Sigmoid colon (tissue), 7 donors: ENCODE measurements around the gene GPC3. TPM values are rescaled to one million over a fixed set of nuclear protein-coding genes. Genes with fewer than 3 reads are reported as not detected.

ENCODE experiments used
- DNase-seq: peaks from one replicate; pipeline ENCODE4 v3.0.0-alpha.2; 2019
- H3K27ac ChIP-seq, 4 donors: fragments of 200-600 bp; sonication (generic); one replicate each; pipeline ENCODE4 v1.5.1; 2016 to 2019; ENCODE audit warnings: mild to moderate bottlenecking in 1 of 4
- H3K27me3 ChIP-seq, 3 donors: fragments of 200-600 bp; sonication (generic); one replicate each; pipeline ENCODE4 v1.5.1; 2019; ENCODE audit warnings: mild to moderate bottlenecking in 1 of 3
- H3K36me3 ChIP-seq, 4 donors: fragments of 200-600 bp; sonication (generic); one replicate each; pipeline ENCODE4 v1.5.1; 2016 to 2019
- H3K4me1 ChIP-seq, 4 donors: fragments of 200-600 bp; sonication (generic); one replicate each; pipeline ENCODE4 v1.5.1; 2017 to 2019
- H3K4me3 ChIP-seq, 4 donors: fragments of 200-600 bp; sonication (generic); one replicate each; pipeline ENCODE4 v1.5.1; 2017 to 2019; ENCODE audit warnings: mild to moderate bottlenecking in 2 of 4, moderate library complexity in 1 of 4
- H3K9me3 ChIP-seq, 4 donors: fragments of 200-600 bp in 3 of 4; sonication (generic) in 3 of 4; one replicate each; pipeline versions ENCODE4 v1.5.1 to v1.6.1; 2013 to 2019
- CTCF ChIP-seq, 4 experiments: fragments of 450-650 bp in 3 of 4; fragments of 200-600 bp in 1 of 4; IDR thresholded peaks; one replicate each; pipeline ENCODE4 v1.5.1; 2016 to 2019; ENCODE audit warnings: antibody characterized with exemption in 4 of 4, mild to moderate bottlenecking in 3 of 4, moderate library complexity in 2 of 4
- EP300 ChIP-seq, 4 donors: sonication (generic); formaldehyde crosslinking; IDR thresholded peaks; one replicate each; pipeline ENCODE4 v1.6.1; 2017; ENCODE audit warnings: antibody characterized with exemption in 4 of 4
- POLR2A ChIP-seq, 2 donors: fragments of 450-650 bp; IDR thresholded peaks; one replicate each; pipeline ENCODE4 v1.6.1; 2016; ENCODE audit warnings: antibody characterized with exemption in 2 of 2, mild to moderate bottlenecking in 2 of 2, moderate library complexity in 2 of 2
- POLR2AphosphoS5 ChIP-seq, 4 donors: sonication (generic); formaldehyde crosslinking; IDR thresholded peaks; one replicate each; pipeline ENCODE4 v1.6.1; 2017; ENCODE audit warnings: antibody characterized with exemption in 4 of 4
- WGBS, 2 donors: extraction: QIAGEN DNeasy Blood & Tissue Kit; methylation state at CpG; one replicate each; pipeline ENCODE4 v1.1.7; 2013; 5-methylcytosine and 5-hydroxymethylcytosine counted together
- intact Hi-C: fragments of 100-400 bp; cut with DNase I; formaldehyde crosslinking; loops from one replicate; pipeline ENCODE4 v1.15.1; 2023
- polyA plus RNA-seq, 3 donors: library from polyadenylated mRNA; stranded (reverse); fragments of 200-250 nt; gene quantifications; one replicate each; pipeline ENCODE4 v1.2.3, GENCODE V29; 2013
- total RNA-seq, 4 donors: library from RNA; depleted of rRNA; stranded (reverse); fragments of >200 nt; gene quantifications; one replicate each; pipeline ENCODE4 v1.1.0, GENCODE V29; 2016
- donor health status: healthy with polysubstance abuse.
- donor health status: Bipolar disorder and iron deficiency.
- donor health status: healthy.

The GPC3 gene
- total and polyA plus RNA-seq, 7 donors, result 0.46 to 31.4 (median 2.7) TPM

GRCh38 chrX:133958997-133959688 is 26.3 kb downstream of the GPC3 start:
- WGBS, 2 donors, result 81 to 84% methylated on average over 2 of the region's 2 CpGs

GRCh38 chrX:133956570-133957340 is 28.6 kb downstream of the GPC3 start:
- Histone ChIP-seq H3K36me3 (no peaks in the 10 kb centered on the region), H3K9me3 (no peaks in the 10 kb centered on the region), H3K4me1 (no peaks in the 10 kb centered on the region), H3K4me3 (no peak overlapping the region), H3K27me3 (no peaks in the 10 kb centered on the region), H3K27ac (no peak overlapping the region)
- TF ChIP-seq POLR2AphosphoS5 (IDR thresholded peaks at IDR 0.05) (no peak), CTCF (IDR thresholded peaks at IDR 0.05) (no peak), POLR2A (IDR thresholded peaks at IDR 0.05) (no peak), EP300 (IDR thresholded peaks at IDR 0.05) (no peak)
- no peak for DNase-seq
- intact Hi-C loops, result loop anchor here (10.0 kb wide), 1 partner anchor 68 kb away; no protein-coding TSS in a partner anchor
- WGBS, 2 donors, result 27 to 65% methylated on average over 1 of the region's 1 CpG

More at GRCh38 chrX:133958997-133959688, 26.3 kb downstream of the GPC3 start:
- Histone ChIP-seq H3K4me1 (no peaks in the 10 kb centered on the region), H3K4me3 (no peak overlapping the region), H3K27me3 (no peaks in the 10 kb centered on the region), H3K9me3 (no peaks in the 10 kb centered on the region), H3K27ac (no peak overlapping the region), H3K36me3 (no peaks in the 10 kb centered on the region)
- DNase-seq, result no peak
- TF ChIP-seq EP300 (IDR thresholded peaks at IDR 0.05) (no peak), POLR2AphosphoS5 (IDR thresholded peaks at IDR 0.05) (no peak), POLR2A (IDR thresholded peaks at IDR 0.05) (no peak), CTCF (IDR thresholded peaks at IDR 0.05) (no peak)
- intact Hi-C loops, result loop anchor here (10.0 kb wide), 1 partner anchor 66 kb away; no protein-coding TSS in a partner anchor

GRCh38 chrX:133953785-133954355 is 31.5 kb downstream of the GPC3 start:
- H3K27ac ChIP-seq, result no peak overlapping the region
- no peaks in the 10 kb centered on the region for H3K4me1 ChIP-seq
- no peaks in the 10 kb centered on the region for H3K9me3 ChIP-seq
- no peak for DNase-seq
- no peak for TF ChIP-seq POLR2A (IDR thresholded peaks at IDR 0.05)
- TF ChIP-seq POLR2AphosphoS5 (IDR thresholded peaks at IDR 0.05), result no peak
- TF ChIP-seq CTCF (IDR thresholded peaks at IDR 0.05), result no peak
- no peak for TF ChIP-seq EP300 (IDR thresholded peaks at IDR 0.05)
- H3K36me3 ChIP-seq, result no peaks in the 10 kb centered on the region
- no peaks in the 10 kb centered on the region for H3K27me3 ChIP-seq
- no peak overlapping the region for H3K4me3 ChIP-seq
- intact Hi-C loops, result loop anchor here (10.0 kb wide), 1 partner anchor 71 kb away; no protein-coding TSS in a partner anchor
- WGBS, 2 donors, result 87 to 92% methylated on average over 4 of the region's 4 CpGs

GRCh38 chrX:133953078-133953477 is 32.3 kb downstream of the GPC3 start:
- no peaks in the 10 kb centered on the region for H3K27me3 ChIP-seq
- WGBS, 2 donors, result 86 to 95% methylated on average over 2 of the region's 2 CpGs
- no peaks in the 10 kb centered on the region for H3K9me3 ChIP-seq
- DNase-seq, result no peak
- no peaks in the 10 kb centered on the region for H3K4me1 ChIP-seq
- no peak overlapping the region for H3K4me3 ChIP-seq
- H3K36me3 ChIP-seq, result no peaks in the 10 kb centered on the region
- intact Hi-C loops, result loop anchor here (10.0 kb wide), 1 partner anchor 72 kb away; no protein-coding TSS in a partner anchor
- TF ChIP-seq POLR2AphosphoS5 (IDR thresholded peaks at IDR 0.05) (no peak), EP300 (IDR thresholded peaks at IDR 0.05) (no peak), POLR2A (IDR thresholded peaks at IDR 0.05) (no peak), CTCF (IDR thresholded peaks at IDR 0.05) (no peak)
- H3K27ac ChIP-seq, result no peak overlapping the region
